Activated T-helper 1 cell treated with Interleukin-2 at 50 U/mL for 16 hours (primary cell): ENCODE data around the gene RFPL4AL1.
"Not testable (repeated sequence)": the region's sequence is repeated elsewhere in the genome, so short reads cannot be mapped to it uniquely, and the experiment has no call there.

Source experiments
- DNase-seq: peaks from one replicate; pipeline ENCODE4 v3.0.0-alpha.2; 2020; ENCODE audit warnings: low read depth

RFPL4AL1 gene

GRCh38 chr19:55768818-55769217 lies at the start of gene RFPL4AL1:
RFPL4AL1 (plus strand) TSS chr19:55769118; CDS start chr19:55771805, 2,687 bp downstream.
- not testable (repeated sequence) for DNase-seq

DNA sequence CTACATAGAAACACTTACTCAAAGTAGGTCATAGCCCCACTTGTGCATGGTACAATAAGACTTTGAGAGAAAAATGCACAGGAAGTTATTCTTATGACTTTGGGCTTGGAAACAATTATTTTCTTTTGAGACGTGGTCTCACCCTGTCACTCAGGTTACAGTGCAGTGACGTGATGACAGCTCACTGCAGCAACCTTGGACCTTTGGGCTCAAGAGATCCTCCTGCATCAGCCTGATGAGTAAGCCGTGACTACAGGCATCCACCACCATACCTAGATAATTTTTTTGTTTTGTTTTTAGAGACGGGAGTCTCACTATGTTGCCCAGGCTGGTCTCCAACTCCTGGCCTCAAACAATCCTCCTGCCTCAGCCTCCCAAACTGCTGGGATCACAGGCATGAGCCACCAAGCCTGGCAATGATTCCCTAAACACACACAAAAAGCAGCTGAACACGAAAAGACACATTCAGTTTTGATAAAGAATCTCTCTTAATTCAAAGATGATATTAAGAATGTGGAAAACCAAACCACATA lies 48.6 kb upstream of the RFPL4AL1 start:
- no peak for DNase-seq

DNA sequence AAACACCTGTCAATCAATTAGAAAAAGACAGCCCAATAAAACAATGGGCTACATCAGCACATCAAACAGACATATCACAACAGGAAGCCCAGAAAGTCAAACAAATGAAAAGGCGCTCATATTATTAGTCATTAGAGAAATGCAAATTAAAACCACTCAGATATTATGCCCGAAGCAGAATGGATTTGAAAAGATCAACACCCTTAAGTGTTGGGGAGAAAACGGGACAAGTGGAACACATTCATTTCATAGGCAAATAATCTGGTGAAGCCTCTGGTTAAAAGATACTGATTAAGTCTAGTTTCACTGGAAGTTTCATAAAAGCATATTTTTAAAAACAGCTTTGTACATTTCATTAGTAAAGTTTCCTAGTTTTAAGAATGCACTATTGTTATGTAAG lies 48.1 kb upstream of the RFPL4AL1 start:
- DNase-seq = no peak

- DNase-seq = no peak
Observed at GRCh38 chr19:55723491-55723890, 45.4 kb upstream of the RFPL4AL1 start.

DNA sequence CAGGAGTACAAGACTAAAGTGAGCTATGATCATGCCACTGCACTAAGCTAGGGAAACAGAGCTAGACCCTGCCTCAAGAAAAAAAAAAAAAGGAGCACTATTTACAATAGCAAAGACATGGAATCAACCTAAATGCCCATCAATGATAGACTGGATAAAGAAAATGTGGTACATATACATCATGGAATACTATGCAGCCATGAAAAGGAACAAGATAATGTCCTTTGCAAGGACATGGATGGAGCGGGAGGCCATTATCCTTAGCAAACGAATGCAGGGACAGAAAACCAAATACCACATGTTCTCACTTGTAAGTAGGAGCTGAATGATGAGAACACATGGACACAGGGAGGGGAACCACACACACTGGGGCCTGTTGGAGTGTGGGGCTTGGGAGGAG lies 38.5 kb upstream of the RFPL4AL1 start:
- DNase-seq = not testable (repeated sequence)

GRCh38 chr19:55738302-55738701 lies 30.6 kb upstream of the RFPL4AL1 start, which contains the start of gene NLRP9:
NLRP9 (minus strand) TSS chr19:55738402; CDS start chr19:55738374, 28 bp downstream.
- no peak for DNase-seq

DNA sequence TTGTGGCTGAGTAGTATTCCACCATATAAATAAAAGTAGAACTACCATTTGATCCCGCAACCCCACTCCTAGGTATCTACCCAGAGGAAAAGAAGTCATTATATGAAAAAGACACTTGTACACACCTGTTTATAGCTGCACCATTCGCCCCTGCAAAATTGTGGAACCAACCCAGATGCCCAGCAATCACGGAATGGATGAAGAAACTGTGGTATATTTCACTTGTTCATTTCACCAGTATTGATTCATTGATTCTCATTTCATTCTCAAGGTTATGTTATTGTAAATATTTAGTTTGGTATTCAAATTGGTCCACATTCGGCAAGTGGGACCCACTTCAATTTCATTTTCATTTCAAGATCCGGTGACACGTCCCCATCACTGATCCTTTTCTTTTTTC lies 18.2 kb upstream of the RFPL4AL1 start:
- no peak for DNase-seq

DNA sequence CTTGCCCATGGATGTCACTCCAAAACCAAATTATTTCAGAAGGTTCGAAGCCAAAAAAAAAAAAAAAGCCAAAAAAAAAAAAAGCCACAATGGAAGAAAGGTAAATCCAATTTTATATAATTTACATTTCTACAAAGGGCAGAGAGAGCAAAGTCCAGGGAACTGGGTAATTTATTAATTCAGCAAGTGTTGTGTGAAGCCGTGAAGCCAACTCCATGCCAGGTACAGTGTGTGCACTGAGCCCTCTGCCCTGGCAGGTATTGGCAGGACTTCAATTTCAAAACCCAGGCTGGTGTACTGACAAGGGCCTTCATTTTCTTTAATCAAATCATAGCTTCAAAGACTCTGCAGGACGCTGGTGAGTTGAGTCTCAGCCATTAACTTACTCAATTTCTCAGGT lies 15.5 kb upstream of the RFPL4AL1 start:
- DNase-seq = no peak

DNA sequence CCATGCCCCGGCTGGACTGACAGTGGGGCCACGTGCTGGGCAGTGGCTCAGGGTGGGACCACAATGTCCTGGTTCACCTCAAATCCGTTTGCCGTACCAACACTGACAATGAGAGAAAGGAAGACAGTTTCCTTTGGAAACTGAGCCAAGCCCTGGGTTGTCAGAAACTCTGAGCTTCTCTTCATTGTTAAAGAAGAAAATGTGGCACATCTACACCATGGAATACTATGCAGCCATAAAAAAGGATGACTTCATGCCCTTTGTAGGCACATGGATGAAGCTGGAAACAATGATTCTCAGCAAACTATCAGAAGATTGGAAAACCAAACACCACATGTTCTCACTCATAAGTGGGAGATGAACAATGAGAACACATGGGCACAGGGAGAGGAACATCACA lies 12.1 kb upstream of the RFPL4AL1 start:
- not testable (repeated sequence) for DNase-seq

DNA sequence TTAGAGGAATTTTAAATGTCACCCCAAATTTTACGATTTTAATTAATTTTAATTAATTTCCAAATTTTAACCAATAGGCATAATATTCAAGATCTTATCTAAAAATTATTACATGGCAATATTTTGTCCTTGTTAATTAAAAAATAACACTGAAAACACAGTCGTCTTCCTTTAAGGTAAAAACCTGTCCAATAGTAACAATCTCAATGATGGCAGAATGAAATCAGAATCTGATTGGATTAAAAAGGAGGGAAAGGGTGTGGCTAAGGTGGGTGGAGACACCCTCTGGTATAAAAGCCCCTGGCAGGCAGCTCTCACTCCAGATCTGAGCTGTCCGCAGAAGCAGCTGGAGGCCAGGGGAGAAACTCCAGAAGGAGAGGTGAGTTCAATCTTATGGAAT lies 10.1 kb upstream of the RFPL4AL1 start, which contains the start of gene RFPL4A:
Gene RFPL4A (plus strand): TSS at position 301 of the 400 bp plus-strand sequence. CDS start 2,704 bp downstream, outside the sequence.
- not testable (repeated sequence) for DNase-seq

GRCh38 chr19:55766466-55766865 lies 2.5 kb upstream of the RFPL4AL1 start:
- DNase-seq = no peak

- DNase-seq = not testable (repeated sequence)
Observed at GRCh38 chr19:55769632-55770031, 714 bp downstream of the RFPL4AL1 start.

- DNase-seq = no peak
Observed at GRCh38 chr19:55777528-55777927, 8.6 kb downstream of the RFPL4AL1 start.

DNA sequence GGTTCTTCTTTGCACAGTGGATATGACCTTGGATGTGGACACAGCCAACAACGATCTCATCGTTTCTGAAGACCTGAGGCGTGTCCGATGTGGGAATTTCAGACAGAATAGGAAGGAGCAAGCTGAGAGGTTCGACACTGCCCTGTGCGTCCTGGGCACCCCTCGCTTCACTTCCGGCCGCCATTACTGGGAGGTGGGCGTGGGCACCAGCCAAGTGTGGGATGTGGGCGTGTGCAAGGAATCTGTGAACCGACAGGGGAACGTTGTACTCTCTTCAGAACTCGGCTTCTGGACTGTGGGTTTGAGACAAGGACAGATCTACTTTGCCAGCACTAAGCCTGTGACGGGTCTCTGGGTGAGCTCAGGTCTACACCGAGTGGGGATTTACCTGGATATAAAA lies 9.4 kb downstream of the RFPL4AL1 start:
- no peak for DNase-seq

DNA sequence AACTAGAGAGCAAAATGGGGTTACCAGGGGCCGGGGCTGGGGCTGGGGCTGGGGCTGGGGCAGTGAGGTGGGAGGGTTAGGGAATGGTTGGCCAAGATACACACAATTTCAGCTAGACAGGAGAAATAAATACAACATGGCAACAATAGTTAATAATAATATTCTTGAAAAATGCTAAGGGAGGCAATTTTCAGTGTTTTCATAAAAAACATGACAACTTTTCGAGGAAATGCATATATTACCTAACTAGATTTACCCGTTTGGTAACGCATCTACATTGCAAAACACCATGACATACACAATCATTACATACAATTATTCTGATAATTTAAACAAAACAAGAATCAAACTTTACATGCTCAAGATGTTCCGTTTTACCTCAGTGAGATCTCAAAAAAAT lies 12.2 kb downstream of the RFPL4AL1 start:
- no peak for DNase-seq

DNA sequence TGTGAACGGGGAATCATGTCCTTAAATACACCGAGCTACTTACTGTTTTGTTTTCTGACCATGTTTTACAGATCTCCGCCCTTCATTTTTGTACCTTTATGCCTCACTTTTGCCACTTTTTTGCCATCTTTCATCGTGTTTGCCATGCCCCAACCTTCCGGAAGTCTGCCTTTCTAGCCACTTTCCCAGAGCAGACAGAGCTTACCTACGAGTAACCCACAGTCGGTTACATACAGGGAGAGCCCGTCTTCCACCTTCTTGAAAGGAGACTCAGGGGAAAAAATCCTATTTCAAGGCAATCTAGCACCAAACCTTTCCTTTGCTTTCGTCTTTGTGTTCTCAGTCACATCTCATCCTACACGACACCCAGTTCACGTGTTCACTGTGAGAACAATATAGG lies 26.1 kb downstream of the RFPL4AL1 start:
- no peak for DNase-seq

DNA sequence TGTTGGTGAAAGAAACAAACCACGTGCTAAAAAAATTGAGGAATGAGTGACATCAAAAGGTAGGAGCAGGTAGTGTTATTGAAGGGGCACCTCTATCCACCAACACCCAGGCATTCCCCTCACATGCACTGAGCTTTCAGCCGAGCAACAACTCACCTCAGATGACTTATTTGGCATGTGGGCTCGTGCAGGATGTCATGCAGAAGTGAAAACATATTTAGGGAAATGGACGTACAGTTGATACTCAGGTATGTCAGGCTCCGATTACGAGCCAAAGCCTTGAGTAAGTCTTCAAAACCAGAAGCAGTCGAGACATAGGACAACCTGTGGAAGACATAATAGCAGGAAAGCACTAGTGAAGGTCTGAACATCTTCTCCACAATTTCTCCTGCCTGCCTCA lies 32.5 kb downstream of the RFPL4AL1 start:
- no peak for DNase-seq

DNA sequence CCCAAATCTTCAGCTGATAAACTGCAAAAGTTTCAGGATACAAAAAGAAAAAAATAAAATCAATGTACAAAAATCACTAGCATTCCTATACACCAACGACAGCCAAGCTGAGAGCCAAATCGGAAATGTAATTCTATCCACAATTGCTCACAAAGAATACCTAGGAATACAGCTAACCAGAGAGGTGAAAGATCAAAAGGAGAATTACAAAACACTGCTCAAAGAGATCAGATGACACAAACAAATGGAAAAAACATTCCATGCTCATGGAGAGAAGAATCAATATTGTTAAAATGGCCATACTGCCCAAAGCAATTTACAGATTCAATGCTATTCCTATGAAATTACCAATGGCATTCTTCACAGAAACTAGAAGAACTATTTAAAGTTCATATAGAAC lies 33.4 kb downstream of the RFPL4AL1 start:
- DNase-seq = no peak

- DNase-seq = no peak
Observed at GRCh38 chr19:55809381-55810058, 40.6 kb downstream of the RFPL4AL1 start.

- DNase-seq = no peak
Observed at GRCh38 chr19:55811340-55811739, 42.4 kb downstream of the RFPL4AL1 start.

- DNase-seq = no peak
Observed at GRCh38 chr19:55812449-55812848, 43.5 kb downstream of the RFPL4AL1 start.

GRCh38 chr19:55813906-55814305 lies 45.0 kb downstream of the RFPL4AL1 start:
- no peak for DNase-seq

DNA sequence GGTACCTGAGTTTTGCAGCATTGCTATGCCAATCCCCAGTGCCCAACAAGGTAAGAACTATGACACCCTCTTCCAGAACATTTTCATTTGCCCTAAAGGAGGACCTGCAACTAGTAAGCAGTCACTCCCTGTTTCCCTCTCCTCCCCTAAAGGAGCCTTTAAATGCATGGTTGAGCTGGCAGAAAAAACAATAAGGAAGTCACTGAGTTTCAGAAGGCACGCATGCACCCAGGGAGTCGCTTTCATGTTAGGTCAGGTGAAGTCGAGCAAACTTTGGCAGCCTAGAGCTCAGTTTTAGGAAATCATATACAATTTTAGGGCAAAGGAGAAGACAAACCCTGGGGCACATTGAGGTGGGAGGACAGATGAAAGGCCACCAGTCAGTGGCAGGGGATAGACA lies 51.1 kb downstream of the RFPL4AL1 start:
- no peak for DNase-seq
